Activated T-helper 9 cell treated with anti-CD3 and anti-CD28 coated beads, Interleukin-2, amount 50 U/mL, for 16 hours (primary cell): ENCODE data around the gene CNOT6.
A peak's percentile ranks its signal among the peaks of the same experiment; 100 is the strongest.
"Not testable (repeated sequence)": the region's sequence is repeated elsewhere in the genome, so short reads cannot be mapped to it uniquely, and the experiment has no call there.

Experiments
- DNase-seq: peaks from one replicate; pipeline ENCODE4 v3.0.0-alpha.2; 2020; ENCODE audit warnings: low read depth

The CNOT6 gene

GRCh38 chr5:180494060-180494509 is at the start of gene CNOT6:
CNOT6 (plus strand) TSS chr5:180494379; CDS start chr5:180529277, 34,898 bp downstream.
- peak; percentile 93 for DNase-seq

DNA sequence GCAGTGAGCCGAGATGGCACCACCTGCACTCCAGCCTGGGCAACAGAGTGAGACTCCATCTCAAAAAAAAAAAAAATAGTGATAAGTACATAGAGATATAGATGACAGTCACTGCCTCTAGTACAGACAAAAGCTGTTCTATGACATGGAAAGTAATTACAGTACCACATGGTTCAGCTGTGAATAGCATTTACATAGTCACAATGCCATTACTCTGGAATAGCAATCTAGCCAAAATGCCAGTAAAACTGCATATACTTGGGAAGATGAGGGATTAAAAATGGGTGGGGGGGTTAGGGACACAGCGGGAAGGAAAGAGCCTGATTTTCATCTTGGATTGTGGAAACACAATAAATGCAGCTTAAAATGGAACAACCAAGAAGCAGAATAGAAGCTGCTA is 39.4 kb upstream of the CNOT6 start:
- no peak for DNase-seq

DNA sequence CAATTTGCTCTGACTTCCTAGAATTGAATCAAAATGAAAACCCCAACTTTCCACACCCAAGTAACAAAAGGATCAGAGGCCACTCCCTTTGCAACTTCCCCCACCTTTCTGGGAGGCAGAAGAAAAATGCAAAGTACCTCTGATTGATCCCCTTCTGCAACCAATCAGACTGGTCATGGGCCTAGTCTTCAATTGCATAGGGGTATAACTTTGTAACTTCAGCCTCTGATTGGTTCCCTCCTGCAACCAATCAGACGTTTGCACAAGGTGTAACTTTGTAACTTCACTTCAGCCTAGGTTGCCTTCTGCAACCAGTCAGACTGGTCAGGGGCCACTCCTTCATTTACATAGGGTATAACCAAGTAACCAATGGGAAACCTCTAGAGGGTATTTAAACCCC is 38.3 kb upstream of the CNOT6 start:
- no peak for DNase-seq

DNA sequence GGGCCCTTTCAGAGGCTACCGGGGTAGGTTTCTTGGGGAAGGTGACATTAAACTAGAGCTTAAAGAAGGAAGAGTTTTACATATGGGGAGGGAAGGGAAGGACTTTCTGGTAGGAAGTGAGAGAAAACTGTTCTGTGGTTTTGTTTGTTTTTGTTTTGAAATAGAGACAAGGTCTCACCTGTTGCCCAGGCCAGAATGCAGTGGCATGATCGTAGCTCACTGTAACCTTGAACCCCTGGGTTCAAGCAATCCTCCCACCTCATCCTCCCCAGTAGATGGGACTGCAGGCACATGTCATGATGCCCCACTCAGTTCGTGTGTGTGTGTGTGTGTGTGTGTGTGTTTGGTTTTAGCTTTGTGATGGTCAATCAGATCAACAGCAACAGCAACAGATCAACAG is 37.4 kb upstream of the CNOT6 start:
- DNase-seq: no peak

DNA sequence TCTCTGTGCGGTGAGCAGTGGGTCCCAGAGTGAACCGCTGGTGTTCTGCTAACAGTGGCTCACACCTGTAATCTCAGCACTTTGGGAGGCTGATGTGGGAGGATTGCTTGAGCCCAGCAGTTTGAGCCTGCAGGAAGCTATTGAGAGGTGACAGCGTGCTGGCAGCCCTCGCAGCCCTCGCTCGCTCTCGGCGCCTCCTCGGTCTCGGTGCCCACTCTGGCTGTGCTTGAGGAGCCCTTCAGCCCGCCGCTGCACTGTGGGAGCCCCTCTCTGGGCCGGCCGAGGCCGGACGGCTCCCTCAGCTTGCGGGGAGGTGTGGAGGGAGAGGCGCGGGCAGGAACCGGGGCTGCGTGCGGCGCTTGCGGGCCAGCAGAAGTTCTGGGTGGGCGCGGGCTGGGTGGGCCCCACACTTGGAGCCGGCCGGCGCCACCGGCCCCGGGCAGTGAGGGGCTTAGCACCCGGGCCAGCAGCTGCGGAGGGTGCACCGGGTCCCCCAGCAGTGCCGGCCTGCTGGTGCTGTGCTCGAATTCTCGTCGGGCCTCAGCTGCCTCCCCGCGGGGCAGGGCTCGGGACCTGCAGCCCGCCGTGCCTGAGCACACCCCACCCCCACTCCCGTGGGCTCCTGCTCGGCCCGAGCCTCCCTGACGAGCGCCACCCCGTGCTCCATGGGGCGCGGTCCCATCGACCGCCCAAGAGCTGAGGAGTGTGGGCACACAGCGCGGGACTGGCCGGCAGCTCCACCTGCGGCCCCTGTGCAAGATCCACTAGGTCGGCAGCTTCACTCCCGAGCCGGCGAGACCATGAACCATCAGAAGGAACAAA is 35.1 kb upstream of the CNOT6 start:
- not testable (repeated sequence) for DNase-seq

DNA sequence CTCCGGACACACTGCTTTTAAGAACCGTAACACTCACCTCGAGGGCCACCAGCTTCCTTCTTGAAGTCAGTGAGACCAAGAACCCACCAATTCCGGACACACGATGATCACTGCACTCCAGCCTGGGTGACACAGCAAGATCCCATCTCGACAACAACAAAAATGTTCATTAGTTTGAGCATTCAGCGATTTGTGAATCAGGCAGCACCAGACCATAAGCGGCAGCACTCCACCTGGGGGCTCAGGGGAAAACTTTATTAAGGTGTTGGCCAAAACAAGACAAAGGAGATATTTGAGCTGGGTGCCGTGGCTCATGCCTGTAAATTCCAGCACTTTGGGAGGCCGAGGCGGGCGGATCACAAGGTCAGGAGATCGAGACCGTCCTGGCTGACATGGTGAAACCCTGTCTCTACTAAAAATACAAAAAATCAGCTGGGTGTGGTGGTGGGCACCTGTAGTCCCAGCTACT is 34.5 kb upstream of the CNOT6 start:
- not testable (repeated sequence) for DNase-seq

- DNase-seq: no peak
Observed at GRCh38 chr5:180460834-180461233, 33.3 kb upstream of the CNOT6 start.

DNA sequence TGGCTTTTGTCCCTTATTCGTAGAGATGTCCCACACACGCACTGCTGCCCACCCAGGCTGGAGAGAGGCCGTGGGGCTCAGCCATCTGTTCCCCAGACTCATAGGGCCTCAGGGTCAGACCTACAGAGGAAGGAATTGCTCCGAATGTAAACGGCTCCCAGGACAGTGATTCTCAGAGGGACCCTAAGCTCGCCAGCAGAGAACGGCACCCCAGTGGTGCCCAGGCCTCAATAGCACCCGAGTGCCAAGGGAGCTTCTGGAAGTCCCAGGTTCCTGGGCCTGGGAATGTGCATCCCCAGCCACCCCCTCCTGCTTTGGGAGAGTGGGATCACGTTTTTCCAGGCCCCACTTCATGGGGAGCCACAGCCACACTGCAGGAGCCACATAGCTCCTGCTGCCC is 32.9 kb upstream of the CNOT6 start:
- no peak for DNase-seq

GRCh38 chr5:180463216-180463900 is 30.8 kb upstream of the CNOT6 start:
- DNase-seq: no peak

DNA sequence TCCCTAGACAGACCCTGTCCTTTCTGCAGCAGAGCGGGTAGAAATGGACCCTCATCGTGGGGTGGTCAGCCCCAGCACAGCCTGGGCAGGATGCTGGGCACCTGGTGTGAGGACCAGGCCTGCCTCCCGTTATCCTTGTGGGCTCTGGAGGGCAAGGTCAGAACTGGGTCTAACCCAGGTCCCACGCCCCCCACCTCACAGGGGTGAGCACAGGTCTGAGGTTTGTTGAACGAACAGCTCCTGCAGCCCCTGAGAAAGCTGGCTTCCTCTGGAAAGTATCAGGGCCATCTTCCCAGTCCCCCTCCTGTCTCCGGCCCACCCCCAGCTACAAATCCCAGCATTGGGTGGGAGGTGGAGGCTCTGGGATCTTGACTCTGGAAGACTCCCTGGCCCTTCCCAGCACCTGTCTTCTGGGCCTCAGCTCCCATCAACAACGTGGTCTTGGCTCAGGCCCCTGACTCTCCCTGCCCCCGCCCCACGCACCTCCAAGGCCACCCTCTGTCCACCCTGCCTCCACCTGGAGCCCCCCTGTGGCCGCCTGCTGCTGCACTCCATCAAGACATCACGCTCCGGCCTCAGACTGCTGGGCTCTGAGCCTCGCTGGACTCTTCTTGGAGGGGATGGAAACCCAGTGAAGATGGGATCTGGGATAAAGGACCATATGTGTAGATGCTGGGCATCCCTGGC is 30.1 kb upstream of the CNOT6 start:
- no peak for DNase-seq

- DNase-seq: no peak
Observed at GRCh38 chr5:180464603-180464970, 29.6 kb upstream of the CNOT6 start.

GRCh38 chr5:180465052-180465451 is 29.1 kb upstream of the CNOT6 start:
- DNase-seq: not testable (repeated sequence)

GRCh38 chr5:180466316-180466715 is 27.9 kb upstream of the CNOT6 start:
- no peak for DNase-seq

DNA sequence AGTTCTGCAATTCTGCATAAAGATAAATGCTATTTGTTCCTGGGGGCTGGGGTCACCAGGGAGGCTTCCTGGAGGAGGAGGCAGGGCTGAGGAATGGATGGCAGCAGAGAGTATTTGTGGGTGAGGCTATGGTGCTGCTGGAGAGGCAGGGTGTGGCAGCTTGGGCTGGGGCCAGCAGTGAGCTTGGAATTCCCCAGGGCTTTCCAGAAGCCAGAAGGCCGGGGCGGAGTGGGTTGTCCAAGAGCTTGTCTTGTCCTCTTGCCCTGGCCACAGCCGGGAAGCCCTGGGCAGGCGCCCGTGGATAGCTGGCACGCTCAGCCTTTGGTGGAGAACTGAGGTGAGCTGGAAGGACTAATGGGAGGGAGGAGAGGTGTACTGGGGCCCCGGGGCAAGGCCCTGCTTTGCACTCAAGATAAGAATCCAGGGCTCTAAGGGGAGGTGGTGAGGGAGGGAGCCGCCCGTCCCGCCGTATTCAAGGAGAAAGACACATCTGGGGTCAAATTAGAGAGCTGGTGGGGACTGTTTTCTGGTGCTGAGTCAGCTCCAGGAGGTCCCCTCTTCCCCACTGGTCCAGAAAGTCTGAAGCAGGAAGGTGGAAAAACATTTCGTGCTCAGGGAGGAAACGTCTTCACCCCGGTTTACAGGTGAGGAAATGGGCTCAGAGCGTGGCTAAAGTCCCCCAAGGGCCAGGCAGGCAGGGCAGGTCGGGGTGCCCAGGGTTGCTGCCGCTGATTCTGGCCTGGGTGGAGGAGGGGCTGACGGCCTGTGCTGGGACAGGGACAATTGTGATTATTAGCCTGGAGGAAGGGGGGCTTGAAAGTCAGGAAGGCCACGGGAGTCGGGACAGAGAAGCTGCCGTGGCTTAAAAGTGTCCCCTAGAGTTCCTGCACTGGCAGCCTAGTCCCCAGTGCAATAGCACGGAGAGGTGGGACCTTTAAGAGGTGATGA is 26.9 kb upstream of the CNOT6 start:
- no peak for DNase-seq

- DNase-seq: no peak
Observed at GRCh38 chr5:180467989-180468731, 26.0 kb upstream of the CNOT6 start.

GRCh38 chr5:180468732-180469585 is 25.2 kb upstream of the CNOT6 start:
- DNase-seq: no peak

GRCh38 chr5:180469586-180469865 is 24.7 kb upstream of the CNOT6 start:
- no peak for DNase-seq

DNA sequence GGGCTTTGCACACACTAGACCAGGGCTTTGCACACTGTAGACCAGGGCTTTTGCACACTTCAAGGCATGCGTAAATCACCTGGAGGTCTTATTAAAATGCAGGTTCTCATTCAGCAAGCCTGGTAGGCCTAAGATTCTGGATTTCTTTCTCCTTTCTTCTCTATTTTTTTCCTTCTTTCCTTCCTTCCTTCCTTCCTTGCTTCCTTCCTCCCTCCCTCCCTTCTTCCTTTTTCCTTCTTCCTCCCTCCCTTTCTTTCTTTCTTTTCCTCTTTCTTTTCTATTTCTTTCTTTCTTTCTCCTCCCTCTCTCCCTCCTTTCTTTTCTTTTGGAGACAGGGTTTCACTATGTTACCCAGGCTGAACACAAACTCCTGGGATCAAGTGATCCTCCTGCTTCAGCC is 24.3 kb upstream of the CNOT6 start:
- DNase-seq: no peak

GRCh38 chr5:180470361-180470760 is 23.8 kb upstream of the CNOT6 start:
- DNase-seq: no peak

DNA sequence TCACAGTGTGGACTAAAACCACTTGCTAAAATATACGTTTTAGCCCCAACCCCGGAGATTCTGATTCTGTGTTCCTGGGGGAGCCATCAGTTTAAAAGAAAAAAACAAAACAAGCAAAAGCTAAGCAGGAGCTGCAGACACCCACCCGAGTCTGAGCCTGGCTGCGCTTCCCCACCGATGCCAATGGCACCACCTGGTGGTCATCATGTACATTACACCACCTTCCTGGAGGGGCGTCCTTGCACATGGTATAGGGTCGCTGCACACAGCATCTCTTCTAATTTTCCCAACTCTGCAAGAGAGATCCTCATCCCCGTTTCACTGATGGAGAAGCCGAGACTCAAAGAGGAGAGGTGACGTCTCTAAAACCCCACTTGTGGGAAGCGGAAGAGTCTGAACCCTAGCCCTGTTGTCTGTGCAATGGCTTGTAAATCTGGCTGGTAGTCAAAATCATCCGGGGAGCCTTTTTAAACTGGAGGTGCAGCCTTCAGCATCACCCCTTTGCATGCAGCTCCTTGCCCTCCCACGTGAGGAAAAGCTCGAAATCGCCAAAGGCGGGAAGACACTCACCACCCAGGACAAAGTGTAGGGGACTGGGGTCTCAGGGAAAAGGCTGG is 23.1 kb upstream of the CNOT6 start:
- peak; percentile 13 for DNase-seq
